A549 (cell line): Measurements from ENCODE around the gene MPRIP. TPM values are rescaled to one million over a fixed set of nuclear protein-coding genes. Genes with fewer than 3 reads are reported as not detected.

Source experiments
- ATAC-seq, 2 experiments: fragments of 200-7000 bp in 1 of 2; fragments of >200 bp in 1 of 2; cut with Nextera tagmentation in 1 of 2; cut with Tn5 transposase in 1 of 2; 3 replicates each; pipeline versions ENCODE4 v1.8.0 to v1.9.1; 2018 to 2020; ENCODE audit warnings: mild to moderate bottlenecking in 1 of 2, moderate library complexity in 1 of 2
- CTCF ChIA-PET: fragments of 300-600 bp; sonication (Branson Sonifier 250); formaldehyde crosslinking; extraction: SDS; loops from one replicate; lab custom pipeline; 2021; ENCODE audit warnings: antibody characterized with exemption, inconsistent platforms; lab: Yijun Ruan, JAX
- POLR2A ChIA-PET: fragments of 350-600 bp; formaldehyde crosslinking; extraction: SDS; loops from one replicate; lab custom pipeline; 2021; ENCODE audit warnings: antibody characterized with exemption, inconsistent platforms; lab: Yijun Ruan, JAX
- DNase-seq, 2 experiments: peaks; one replicate each; pipeline versions ENCODE4 v3.0.0 to v3.0.0-alpha.2; 2011 to 2016; ENCODE audit warnings: low read depth in 1 of 2, low spot score in 1 of 2
- FAIRE-seq: peaks from 2 replicates; lab custom pipeline; 2011; peaks lifted over from hg19 to GRCh38; lab: Jason Lieb, UNC
- H3K27ac ChIP-seq, 2 experiments: fragments of >200 bp; sonication (Bioruptor Twin); formaldehyde crosslinking; 3 replicates each; pipeline ENCODE4 v1.5.1; 2016 to 2017
- H3K4me1 ChIP-seq: fragments of >200 bp; sonication (Bioruptor Twin); formaldehyde crosslinking; 3 replicates; pipeline ENCODE4 v1.6.1; 2016
- H3K4me2 ChIP-seq: fragments of >200 bp; sonication (Bioruptor Twin); formaldehyde crosslinking; 3 replicates; pipeline ENCODE4 v1.6.1; 2016
- H3K4me3 ChIP-seq: fragments of >200 bp; sonication (Bioruptor Twin); formaldehyde crosslinking; 3 replicates; pipeline ENCODE4 v1.5.1; 2016
- H3K9me3 ChIP-seq: fragments of >200 bp; sonication (Bioruptor Twin); formaldehyde crosslinking; 3 replicates; pipeline ENCODE4 v1.6.1; 2016
- CBX8 ChIP-seq: fragments of 200-600 bp; sonication (generic); IDR thresholded peaks from 2 replicates; pipeline ENCODE4 v1.6.1; 2016
- CEBPB ChIP-seq, 2 experiments: fragments of >200 bp in 1 of 2; sonication (Bioruptor Twin) in 1 of 2; formaldehyde crosslinking in 1 of 2; IDR thresholded peaks; 2 replicates each; pipeline ENCODE4 v1.6.1; 2012 to 2016
- EHMT2 ChIP-seq: fragments of 200-600 bp; sonication (generic); IDR thresholded peaks from 2 replicates; pipeline ENCODE4 v1.6.1; 2016; ENCODE audit warnings: antibody characterized with exemption, low read depth, mild to moderate bottlenecking, moderate library complexity
- ESRRA ChIP-seq: fragments of 150-350 bp; IDR thresholded peaks from 2 replicates; pipeline ENCODE4 v1.6.1; 2014; ENCODE audit warnings: mild to moderate bottlenecking, low read length, borderline replicate concordance
- FOSB ChIP-seq: fragments of 250-450 bp; sonication (Bioruptor Pico); IDR thresholded peaks from 2 replicates; pipeline ENCODE4 v1.5.0; 2020; ENCODE audit warnings: mild to moderate bottlenecking, moderate library complexity
- HOXA7 ChIP-seq: fragments of 250-450 bp; sonication (Bioruptor Pico); IDR thresholded peaks from 2 replicates; pipeline ENCODE4 v1.5.0; 2020; ENCODE audit warnings: mild to moderate bottlenecking, moderate library complexity
- JUN ChIP-seq, 2 experiments: fragments of >200 bp; sonication (Bioruptor Twin); formaldehyde crosslinking; IDR thresholded peaks; 2 replicates in 1 of 2; 3 replicates in 1 of 2; pipeline ENCODE4 v1.6.1; 2016 to 2017
- JUNB ChIP-seq: fragments of >200 bp; sonication (Bioruptor Twin); formaldehyde crosslinking; IDR thresholded peaks from 2 replicates; pipeline ENCODE4 v1.6.1; 2016
- MAFK ChIP-seq: fragments of 450-650 bp; IDR thresholded peaks from 2 replicates; pipeline ENCODE4 v1.6.1; 2014; ENCODE audit not compliant: partially characterized antibody
- MYC ChIP-seq: IDR thresholded peaks from 2 replicates; pipeline ENCODE4 v1.6.1; 2012; ENCODE audit warnings: mild to moderate bottlenecking, inconsistent platforms, low read length, improper control_type of control experiment, borderline replicate concordance
- NFE2L2 ChIP-seq: fragments of 150-350 bp; conservative IDR thresholded peaks from 2 replicates; pipeline ENCODE4 v1.6.1; 2014; ENCODE audit warnings: low read length
- PHF8 ChIP-seq: fragments of 200-600 bp; sonication (generic); IDR thresholded peaks from 2 replicates; pipeline ENCODE4 v1.6.1; 2016; ENCODE audit warnings: low read depth, mild to moderate bottlenecking, antibody characterized with exemption, moderate library complexity, borderline replicate concordance
- POLR2A ChIP-seq: IDR thresholded peaks from 2 replicates; pipeline ENCODE4 v1.6.1; 2012; ENCODE audit warnings: mild to moderate bottlenecking, low read length
- POLR2AphosphoS2 ChIP-seq: conservative IDR thresholded peaks from 2 replicates; pipeline ENCODE4 v1.6.1; 2012; ENCODE audit warnings: low read length, improper control_type of control experiment, inconsistent platforms
- RCOR1 ChIP-seq: fragments of 150-350 bp; IDR thresholded peaks from 2 replicates; pipeline ENCODE4 v1.6.1; 2014; ENCODE audit warnings: antibody characterized with exemption, low read length, low read depth
- RNF2 ChIP-seq: fragments of 200-600 bp; sonication (generic); IDR thresholded peaks from 2 replicates; pipeline ENCODE4 v1.6.1; 2016; ENCODE audit warnings: low read depth, mild to moderate bottlenecking, antibody characterized with exemption, moderate library complexity, borderline replicate concordance
- SMC3 ChIP-seq: fragments of >200 bp; sonication (Bioruptor Twin); formaldehyde crosslinking; IDR thresholded peaks from 3 replicates; pipeline ENCODE4 v1.6.1; 2018; ENCODE audit warnings: inconsistent platforms
- SREBF2 ChIP-seq: fragments of 450-650 bp; IDR thresholded peaks from 2 replicates; pipeline ENCODE4 v1.6.1; 2014; ENCODE audit warnings: mild to moderate bottlenecking, moderate library complexity
- TFCP2L1 ChIP-seq: fragments of 250-450 bp; sonication (Bioruptor Pico); IDR thresholded peaks from 2 replicates; pipeline ENCODE4 v1.5.0; 2021; ENCODE audit warnings: mild to moderate bottlenecking
- TP53 ChIP-seq: fragments of 250-450 bp; sonication (Bioruptor Pico); IDR thresholded peaks from 2 replicates; pipeline ENCODE4 v1.5.0; 2021; ENCODE audit warnings: mild to moderate bottlenecking, moderate library complexity
- WGBS: methylation state at CpG from one replicate; pipeline ENCODE4 v1.1.6; 2017; ENCODE audit errors: missing lambda C conversion rate; 5-methylcytosine and 5-hydroxymethylcytosine counted together
- polyA plus RNA-seq, 4 experiments: library from polyadenylated mRNA; depleted of rRNA in 3 of 4; stranded (reverse); fragments of >200 nt; fragmentation: RNase III in 1 of 4; extraction: RNeasy Plus Mini Kit Qiagen cat#74134 plus additional on column Dnase treatment in 1 of 4; gene quantifications; 2 replicates in 3 of 4; 3 replicates in 1 of 4; pipeline ENCODE4 v1.2.3, GENCODE V29; 2011 to 2017
- TF ChIP-seq, protein P1 (sequence below): fragments of 200-600 bp; sonication (generic); IDR thresholded peaks from 2 replicates; pipeline ENCODE4 v1.6.1; 2016; ENCODE audit warnings: antibody characterized with exemption, mild to moderate bottlenecking, moderate library complexity
- TF ChIP-seq, protein P2 (sequence below): fragments of 450-650 bp; IDR thresholded peaks from 2 replicates; pipeline ENCODE4 v1.6.1; 2014; ENCODE audit warnings: antibody characterized with exemption
- TF ChIP-seq, protein P3 (sequence below): fragments of 250-450 bp; sonication (Bioruptor Pico); IDR thresholded peaks from 2 replicates; pipeline ENCODE4 v1.5.0; 2020; ENCODE audit warnings: low read depth, mild to moderate bottlenecking, moderate library complexity
- TF ChIP-seq, protein P4 (sequence below): fragments of >200 bp; sonication (Bioruptor Twin); formaldehyde crosslinking; IDR thresholded peaks from 2 replicates; pipeline ENCODE4 v1.6.1; 2016
- TF ChIP-seq, protein P5 (sequence below): fragments of >200 bp; sonication (Bioruptor Twin); formaldehyde crosslinking; IDR thresholded peaks from 3 replicates; pipeline ENCODE4 v1.6.1; 2016

MPRIP gene
- polyA plus RNA-seq, 2 of the 4 experiments (the other 2 are of a cell fraction) = 147 to 228 TPM

DNA sequence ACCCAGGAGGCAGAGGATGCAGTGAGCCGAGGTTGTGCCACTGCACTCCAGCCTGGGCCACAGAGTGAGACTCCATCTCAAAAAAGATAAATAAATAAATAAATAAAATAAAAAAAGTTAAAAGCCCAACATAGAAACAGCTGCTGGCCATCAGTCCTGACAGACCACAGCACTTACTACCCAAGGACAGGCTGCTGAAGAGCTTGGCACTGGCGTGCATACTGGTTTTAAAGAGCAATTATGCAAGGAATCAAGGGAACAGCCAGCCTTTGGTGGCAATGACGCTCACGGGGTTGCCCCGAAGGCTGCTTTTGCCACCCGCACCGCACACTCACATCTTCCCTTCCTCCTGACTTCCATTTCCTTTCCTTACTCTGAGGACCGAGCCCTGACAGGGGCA, 159.7 kb downstream of the MPRIP start:
- POLR2A ChIA-PET = no interaction called here
- no peak for TF ChIP-seq JUN (IDR thresholded peaks at IDR 0.05)
- TF ChIP-seq, protein P1, sequence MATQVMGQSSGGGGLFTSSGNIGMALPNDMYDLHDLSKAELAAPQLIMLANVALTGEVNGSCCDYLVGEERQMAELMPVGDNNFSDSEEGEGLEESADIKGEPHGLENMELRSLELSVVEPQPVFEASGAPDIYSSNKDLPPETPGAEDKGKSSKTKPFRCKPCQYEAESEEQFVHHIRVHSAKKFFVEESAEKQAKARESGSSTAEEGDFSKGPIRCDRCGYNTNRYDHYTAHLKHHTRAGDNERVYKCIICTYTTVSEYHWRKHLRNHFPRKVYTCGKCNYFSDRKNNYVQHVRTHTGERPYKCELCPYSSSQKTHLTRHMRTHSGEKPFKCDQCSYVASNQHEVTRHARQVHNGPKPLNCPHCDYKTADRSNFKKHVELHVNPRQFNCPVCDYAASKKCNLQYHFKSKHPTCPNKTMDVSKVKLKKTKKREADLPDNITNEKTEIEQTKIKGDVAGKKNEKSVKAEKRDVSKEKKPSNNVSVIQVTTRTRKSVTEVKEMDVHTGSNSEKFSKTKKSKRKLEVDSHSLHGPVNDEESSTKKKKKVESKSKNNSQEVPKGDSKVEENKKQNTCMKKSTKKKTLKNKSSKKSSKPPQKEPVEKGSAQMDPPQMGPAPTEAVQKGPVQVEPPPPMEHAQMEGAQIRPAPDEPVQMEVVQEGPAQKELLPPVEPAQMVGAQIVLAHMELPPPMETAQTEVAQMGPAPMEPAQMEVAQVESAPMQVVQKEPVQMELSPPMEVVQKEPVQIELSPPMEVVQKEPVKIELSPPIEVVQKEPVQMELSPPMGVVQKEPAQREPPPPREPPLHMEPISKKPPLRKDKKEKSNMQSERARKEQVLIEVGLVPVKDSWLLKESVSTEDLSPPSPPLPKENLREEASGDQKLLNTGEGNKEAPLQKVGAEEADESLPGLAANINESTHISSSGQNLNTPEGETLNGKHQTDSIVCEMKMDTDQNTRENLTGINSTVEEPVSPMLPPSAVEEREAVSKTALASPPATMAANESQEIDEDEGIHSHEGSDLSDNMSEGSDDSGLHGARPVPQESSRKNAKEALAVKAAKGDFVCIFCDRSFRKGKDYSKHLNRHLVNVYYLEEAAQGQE = no peak
- no peak for TF ChIP-seq FOSB (CRISPR knock-in tag)
- TF ChIP-seq, protein P2, sequence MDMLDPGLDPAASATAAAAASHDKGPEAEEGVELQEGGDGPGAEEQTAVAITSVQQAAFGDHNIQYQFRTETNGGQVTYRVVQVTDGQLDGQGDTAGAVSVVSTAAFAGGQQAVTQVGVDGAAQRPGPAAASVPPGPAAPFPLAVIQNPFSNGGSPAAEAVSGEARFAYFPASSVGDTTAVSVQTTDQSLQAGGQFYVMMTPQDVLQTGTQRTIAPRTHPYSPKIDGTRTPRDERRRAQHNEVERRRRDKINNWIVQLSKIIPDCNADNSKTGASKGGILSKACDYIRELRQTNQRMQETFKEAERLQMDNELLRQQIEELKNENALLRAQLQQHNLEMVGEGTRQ = no peak
- TF ChIP-seq MAFK = no peak
- TF ChIP-seq RCOR1 = no peak
- TF ChIP-seq SMC3 = no peak
- no peak for TF ChIP-seq CBX8
- TF ChIP-seq HOXA7 (CRISPR knock-in tag) = no peak
- no peak for TF ChIP-seq PHF8
- no peak for TF ChIP-seq RNF2
- TF ChIP-seq CEBPB (IDR thresholded peaks at IDR 0.05) = no peak
- 95% methylated on average over 8 of the region's 8 CpGs for WGBS
- no peak overlapping the region for H3K27ac ChIP-seq
- FAIRE-seq (no peak), ATAC-seq (no peak), DNase-seq (no peak)
- no peak overlapping the region for H3K4me3 ChIP-seq
- peaks cover 19% of the 10 kb centered on the region for H3K4me1 ChIP-seq
- no peak overlapping the region for H3K4me2 ChIP-seq
- no peaks in the 10 kb centered on the region for H3K9me3 ChIP-seq
- CTCF ChIA-PET = interaction anchor here (0.7 to 2.4 kb wide), 4 partner anchors 12 to 1197 kb away, joined by 3 to 7 read pairs (median 4); no protein-coding TSS in a partner anchor

DNA sequence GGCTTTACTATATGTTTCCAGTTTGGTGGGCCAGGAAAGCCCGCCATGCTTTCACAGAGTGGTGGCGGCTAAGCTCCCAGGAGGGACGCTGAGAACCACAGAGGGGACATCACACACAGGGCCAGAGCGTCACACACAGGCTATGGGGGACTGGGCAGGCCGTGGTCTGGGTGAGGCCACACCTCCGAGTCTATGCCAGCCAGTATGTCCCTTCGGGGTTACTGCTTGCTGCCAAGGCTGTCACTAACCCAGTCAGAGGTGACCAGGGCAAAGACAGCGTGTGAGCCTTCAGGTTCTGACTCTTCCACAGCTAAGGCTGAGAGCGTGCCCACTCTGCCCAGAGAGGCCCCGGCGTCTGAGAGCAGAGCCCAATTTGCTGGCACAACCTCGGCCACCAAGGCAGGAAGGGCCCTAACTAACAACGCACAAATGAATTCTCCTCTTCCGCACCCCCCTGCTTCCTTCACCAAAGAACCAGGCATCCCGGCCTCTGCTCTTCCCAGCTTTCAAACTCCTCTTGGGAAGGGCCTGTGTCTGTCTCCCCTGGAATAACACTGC, 161.0 kb downstream of the MPRIP start:
- H3K4me3 ChIP-seq = no peak overlapping the region
- H3K4me1 ChIP-seq = peaks cover 19% of the 10 kb centered on the region
- no peak for DNase-seq
- CTCF ChIA-PET = interaction anchor here (2.4 kb wide), 1 partner anchor 61 kb away, joined by 7 read pairs; no protein-coding TSS in a partner anchor
- TF ChIP-seq RNF2 = no peak
- 0 out of 2 replicates have a peak, but pooled peaks have one; percentile 58 for TF ChIP-seq POLR2AphosphoS2
- TF ChIP-seq NFE2L2 = no peak
- TF ChIP-seq, protein P2 = no peak
- no peak for TF ChIP-seq HOXA7 (CRISPR knock-in tag)
- POLR2A ChIA-PET = no interaction called here
- H3K9me3 ChIP-seq = no peaks in the 10 kb centered on the region
- H3K4me2 ChIP-seq = no peak overlapping the region
- H3K27ac ChIP-seq = no peak overlapping the region
- no peak for FAIRE-seq
- 92% methylated on average over 15 of the region's 15 CpGs for WGBS
- ATAC-seq = no peak

DNA sequence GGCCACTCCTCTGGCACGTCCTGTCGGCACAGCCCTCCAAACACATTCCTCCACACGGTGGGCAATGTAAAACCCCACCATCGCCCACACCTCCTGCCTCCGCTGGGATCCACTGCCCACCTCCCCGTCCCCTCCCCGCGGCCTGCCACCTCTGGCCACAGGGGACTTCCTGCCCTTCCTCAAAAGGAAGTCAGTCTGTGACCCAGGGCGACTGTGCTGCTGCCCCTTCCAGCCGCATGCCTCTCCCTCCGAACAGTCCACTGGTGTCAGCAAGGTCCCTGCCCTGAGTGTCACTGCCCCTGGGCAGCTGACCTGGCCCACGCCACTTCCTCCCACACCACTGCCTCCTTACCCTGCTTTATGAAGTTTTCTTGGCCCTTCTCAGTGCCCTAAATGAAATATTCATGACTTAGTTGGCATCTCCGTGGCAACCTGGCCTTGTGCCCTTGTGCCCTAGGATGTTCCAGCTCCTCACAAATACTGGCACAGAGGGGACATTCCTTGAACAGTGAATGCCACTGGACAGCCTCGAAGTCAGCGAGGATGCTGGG, 161.9 kb downstream of the MPRIP start:
- CTCF ChIA-PET = interaction anchor here (1.4 kb wide), 1 partner anchor 62 kb away, joined by 4 read pairs; no protein-coding TSS in a partner anchor
- peaks cover 19% of the 10 kb centered on the region for H3K4me1 ChIP-seq
- peak overlapping the region; percentile 78; the same call in 1 of the 3 replicates for H3K4me3 ChIP-seq
- FAIRE-seq = no peak
- WGBS = 92% methylated on average over 15 of the region's 15 CpGs
- no peaks in the 10 kb centered on the region for H3K9me3 ChIP-seq
- DNase-seq = no peak
- peak overlapping the region in 1 of 2 experiments; percentile 89; a peak in 3 of 6 replicates for H3K27ac ChIP-seq
- peak overlapping the region; percentile 99 for H3K4me2 ChIP-seq
- no peak for ATAC-seq
- POLR2A ChIA-PET = no interaction called here
- no peak for TF ChIP-seq MYC
- TF ChIP-seq SREBF2 = no peak
- no peak for TF ChIP-seq TFCP2L1 (CRISPR knock-in tag)
- TF ChIP-seq MAFK = no peak
- TF ChIP-seq NFE2L2 = no peak
- TF ChIP-seq JUNB = no peak
- TF ChIP-seq ESRRA = no peak
- no peak for TF ChIP-seq POLR2A
- TF ChIP-seq TP53 = no peak
- TF ChIP-seq EHMT2 = no peak
- no peak for TF ChIP-seq POLR2AphosphoS2
- TF ChIP-seq, protein P3, sequence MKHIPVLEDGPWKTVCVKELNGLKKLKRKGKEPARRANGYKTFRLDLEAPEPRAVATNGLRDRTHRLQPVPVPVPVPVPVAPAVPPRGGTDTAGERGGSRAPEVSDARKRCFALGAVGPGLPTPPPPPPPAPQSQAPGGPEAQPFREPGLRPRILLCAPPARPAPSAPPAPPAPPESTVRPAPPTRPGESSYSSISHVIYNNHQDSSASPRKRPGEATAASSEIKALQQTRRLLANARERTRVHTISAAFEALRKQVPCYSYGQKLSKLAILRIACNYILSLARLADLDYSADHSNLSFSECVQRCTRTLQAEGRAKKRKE (CRISPR knock-in tag) = no peak
- TF ChIP-seq, protein P4, sequence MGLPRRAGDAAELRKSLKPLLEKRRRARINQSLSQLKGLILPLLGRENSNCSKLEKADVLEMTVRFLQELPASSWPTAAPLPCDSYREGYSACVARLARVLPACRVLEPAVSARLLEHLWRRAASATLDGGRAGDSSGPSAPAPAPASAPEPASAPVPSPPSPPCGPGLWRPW = no peak
- TF ChIP-seq, protein P5, sequence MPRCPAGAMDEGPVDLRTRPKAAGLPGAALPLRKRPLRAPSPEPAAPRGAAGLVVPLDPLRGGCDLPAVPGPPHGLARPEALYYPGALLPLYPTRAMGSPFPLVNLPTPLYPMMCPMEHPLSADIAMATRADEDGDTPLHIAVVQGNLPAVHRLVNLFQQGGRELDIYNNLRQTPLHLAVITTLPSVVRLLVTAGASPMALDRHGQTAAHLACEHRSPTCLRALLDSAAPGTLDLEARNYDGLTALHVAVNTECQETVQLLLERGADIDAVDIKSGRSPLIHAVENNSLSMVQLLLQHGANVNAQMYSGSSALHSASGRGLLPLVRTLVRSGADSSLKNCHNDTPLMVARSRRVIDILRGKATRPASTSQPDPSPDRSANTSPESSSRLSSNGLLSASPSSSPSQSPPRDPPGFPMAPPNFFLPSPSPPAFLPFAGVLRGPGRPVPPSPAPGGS = no peak
- TF ChIP-seq PHF8 = no peak
- TF ChIP-seq CEBPB (IDR thresholded peaks at IDR 0.05) = no peak
